HG02623 (cell line): ENCODE measurements around the gene LPAR3.

Experiments used
- ATAC-seq: cut with Tn5 transposase; IDR thresholded peaks from one replicate; pipeline ENCODE4 v1.9.1; 2021; ENCODE audit warnings: moderate library complexity; ENCODE audit not compliant: unreplicated experiment

Gene LPAR3

GRCh38 chr1:84859866-84860265 is 33.1 kb downstream of the LPAR3 start:
- ATAC-seq, result no peak

GRCh38 chr1:84857906-84858305 is 35.1 kb downstream of the LPAR3 start:
- ATAC-seq, result no peak

- no peak for ATAC-seq
Measured at GRCh38 chr1:84856726-84857270, 36.2 kb downstream of the LPAR3 start.

- ATAC-seq, result no peak
Measured at GRCh38 chr1:84855691-84856630, 37.0 kb downstream of the LPAR3 start.

GRCh38 chr1:84855168-84855567 is 37.8 kb downstream of the LPAR3 start:
- ATAC-seq, result no peak

- peak; percentile 99 for ATAC-seq
Measured at GRCh38 chr1:84853741-84854721, 39.0 kb downstream of the LPAR3 start.

GRCh38 chr1:84851839-84852238 is 41.2 kb downstream of the LPAR3 start:
- no peak for ATAC-seq

GRCh38 chr1:84849357-84849975 is 43.5 kb downstream of the LPAR3 start:
- no peak for ATAC-seq

GRCh38 chr1:84847253-84848250 is 45.5 kb downstream of the LPAR3 start:
- ATAC-seq, result no peak

GRCh38 chr1:84846387-84846786 is 46.6 kb downstream of the LPAR3 start:
- ATAC-seq, result no peak

- ATAC-seq, result no peak
Measured at GRCh38 chr1:84845357-84845756, 47.6 kb downstream of the LPAR3 start.

- ATAC-seq, result no peak
Measured at GRCh38 chr1:84844094-84844493, 48.9 kb downstream of the LPAR3 start.

- no peak for ATAC-seq
Measured at GRCh38 chr1:84842748-84843231, 50.2 kb downstream of the LPAR3 start.

- ATAC-seq, result no peak
Measured at GRCh38 chr1:84841971-84842370, 51.0 kb downstream of the LPAR3 start.

- no peak for ATAC-seq
Measured at GRCh38 chr1:84840346-84840745, 52.7 kb downstream of the LPAR3 start.

GRCh38 chr1:84839544-84839943 is 53.5 kb downstream of the LPAR3 start:
- no peak for ATAC-seq

GRCh38 chr1:84836145-84836544 is 56.9 kb downstream of the LPAR3 start:
- no peak for ATAC-seq

GRCh38 chr1:84835169-84835568 is 57.8 kb downstream of the LPAR3 start:
- no peak for ATAC-seq

GRCh38 chr1:84834419-84835064 is 58.5 kb downstream of the LPAR3 start:
- ATAC-seq, result no peak
